ENCODE data around the gene NUAK2.
A peak's percentile ranks its signal among the peaks of the same experiment; 100 is the strongest.

The NUAK2 gene

GRCh38 chr1:205319081-205320018 is 2.2 kb downstream of the NUAK2 start:
- DNase-seq: peak in 4 of 56 donors; percentile 8 to 25 (median 14)

- DNase-seq: no peak
These were observed 3.1 kb downstream of the NUAK2 start for GRCh38 chr1:205318231-205318991.

GRCh38 chr1:205317311-205317917 is 4.1 kb downstream of the NUAK2 start:
- peak in 34 of 56 donors; percentile 6 to 73 (median 24) for DNase-seq

- DNase-seq: no peak
These were observed 5.4 kb downstream of the NUAK2 start for GRCh38 chr1:205316161-205316566.

- no peak for DNase-seq
These were observed 6.4 kb downstream of the NUAK2 start for GRCh38 chr1:205315008-205315618.

- peak in 42 of 56 donors; percentile 13 to 80 (median 32) for DNase-seq
These were observed 7.8 kb downstream of the NUAK2 start for GRCh38 chr1:205313563-205314308.

GRCh38 chr1:205312866-205313562 is 8.5 kb downstream of the NUAK2 start:
- DNase-seq: no peak

GRCh38 chr1:205310976-205311704 is 10.4 kb downstream of the NUAK2 start:
- DNase-seq: no peak

- DNase-seq: no peak
These were observed 11.8 kb downstream of the NUAK2 start for GRCh38 chr1:205309741-205310140.

GRCh38 chr1:205306929-205307566 is 14.5 kb downstream of the NUAK2 start:
- DNase-seq: no peak

GRCh38 chr1:205304695-205305070 is 16.9 kb downstream of the NUAK2 start:
- DNase-seq: no peak

- DNase-seq: no peak
These were observed 17.4 kb downstream of the NUAK2 start for GRCh38 chr1:205304046-205304694.

- no peak for DNase-seq
These were observed 18.2 kb downstream of the NUAK2 start for GRCh38 chr1:205303247-205303888.

GRCh38 chr1:205301842-205302588 is 19.5 kb downstream of the NUAK2 start:
- no peak for DNase-seq

- DNase-seq: peak in 10 of 56 donors; percentile 11 to 62 (median 30)
These were observed 20.2 kb downstream of the NUAK2 start for GRCh38 chr1:205301205-205301821.

GRCh38 chr1:205300149-205300548 is 21.4 kb downstream of the NUAK2 start:
- no peak for DNase-seq
